HepG2 (cell line): ENCODE results near the gene C20orf202. TPM values are rescaled to one million over a fixed set of nuclear protein-coding genes. Genes with fewer than 3 reads are reported as not detected.

ENCODE experiments used
- BCL3 ChIP-seq: sonication (generic); formaldehyde crosslinking; IDR thresholded peaks from 2 replicates; pipeline ENCODE4 v1.5.1; 2020; ENCODE audit warnings: mild to moderate bottlenecking, missing genetic modification reagents, moderate library complexity
- EHMT2 ChIP-seq: fragments of 200-600 bp; sonication (generic); IDR thresholded peaks from 2 replicates; pipeline ENCODE4 v1.7.0; 2017; ENCODE audit warnings: antibody characterized with exemption, low read depth, low read length, borderline replicate concordance
- HES4 ChIP-seq: sonication (generic); formaldehyde crosslinking; IDR thresholded peaks from 2 replicates; pipeline ENCODE4 v1.9.0; 2021; ENCODE audit warnings: mild to moderate bottlenecking, missing genetic modification reagents, borderline replicate concordance
- HOXA3 ChIP-seq: sonication (generic); formaldehyde crosslinking; IDR thresholded peaks from 2 replicates; pipeline ENCODE4 v1.5.0; 2020; ENCODE audit warnings: missing genetic modification reagents
- IKZF5 ChIP-seq: IDR thresholded peaks from 2 replicates; pipeline ENCODE4 v1.6.1; 2018; ENCODE audit warnings: missing genetic modification reagents, mild to moderate bottlenecking, missing compliant biosample characterization
- IRF2 ChIP-seq: IDR thresholded peaks from 2 replicates; pipeline ENCODE4 v1.6.1; 2018; ENCODE audit warnings: missing genetic modification reagents, missing compliant biosample characterization
- PHF5A ChIP-seq: IDR thresholded peaks from one replicate; pipeline ENCODE4 v1.6.1; 2018; ENCODE audit warnings: low read depth, missing genetic modification reagents; ENCODE audit not compliant: unreplicated experiment
- SRY ChIP-seq: sonication (generic); formaldehyde crosslinking; IDR thresholded peaks from 2 replicates; pipeline ENCODE4 v1.8.0; 2022; ENCODE audit warnings: mild to moderate bottlenecking, missing genetic modification reagents
- ZBTB40 ChIP-seq, 2 experiments: fragments of 450-650 bp in 1 of 2; sonication (generic) in 1 of 2; formaldehyde crosslinking in 1 of 2; IDR thresholded peaks; 2 replicates each; pipeline versions ENCODE4 v1.6.1 to v1.8.0; 2016 to 2022; ENCODE audit warnings: antibody characterized with exemption in 1 of 2, mild to moderate bottlenecking in 1 of 2, missing genetic modification reagents in 1 of 2
- ZC3H13 ChIP-seq: sonication (generic); formaldehyde crosslinking; IDR thresholded peaks from 2 replicates; pipeline ENCODE4 v1.8.1; 2023; ENCODE audit warnings: mild to moderate bottlenecking, missing genetic modification reagents, moderate library complexity
- ZNF331 ChIP-seq: sonication (generic); formaldehyde crosslinking; IDR thresholded peaks from 2 replicates; pipeline ENCODE4 v1.4.0; 2020; ENCODE audit warnings: missing genetic modification reagents
- ZNF790 ChIP-seq: sonication (generic); formaldehyde crosslinking; IDR thresholded peaks from 2 replicates; pipeline ENCODE4 v1.8.0; 2022; ENCODE audit warnings: missing genetic modification reagents, mild to moderate bottlenecking, borderline replicate concordance
- polyA plus RNA-seq, 8 experiments: library from polyadenylated mRNA; depleted of rRNA in 3 of 8; stranded (reverse) in 7 of 8; unstranded in 1 of 8; fragments of >200 nt; fragmentation: Illumina TruSeq in 4 of 8; extraction: Trizol in 4 of 8; gene quantifications; 2 replicates each; pipeline versions ENCODE4 v1.2.1 to v1.2.3, GENCODE V29; 2011 to 2016; ENCODE audit warnings: low read depth in 4 of 8, missing spikeins in 1 of 8, mixed read lengths in 1 of 8; ENCODE audit not compliant: insufficient read depth in 1 of 8
- total RNA-seq, 5 experiments: library from RNA; depleted of rRNA; stranded (reverse); fragments of >200 nt; fragmentation: Illumina TruSeq; extraction: Trizol; gene quantifications; 2 replicates each; pipeline ENCODE4 v1.2.3, GENCODE V29; 2016; ENCODE audit warnings: low read depth in 1 of 5

The C20orf202 gene
- total and polyA plus RNA-seq, 2 of the 13 experiments (the other 11 are each of a cell fraction or from before 2014, with no cell fraction given): 0.20 to 1.2 TPM

- TF ChIP-seq EHMT2: peak; percentile 92
- TF ChIP-seq SRY (CRISPR knock-in tag): 0 out of 2 replicates have a peak, but pooled peaks have one; percentile 70
- peak; percentile 69 for TF ChIP-seq ZNF331 (CRISPR knock-in tag)
- TF ChIP-seq IRF2 (CRISPR knock-in tag): no peak
- 0 out of 2 replicates have a peak, but pooled peaks have one; percentile 38 for TF ChIP-seq BCL3
- TF ChIP-seq PHF5A (CRISPR knock-in tag): no peak
- TF ChIP-seq ZC3H13 (CRISPR knock-in tag): no peak
- TF ChIP-seq HOXA3: 0 out of 2 replicates have a peak, but pooled peaks have one; percentile 39
- peak; percentile 52; the same call in 1 of the 2 replicates for TF ChIP-seq IKZF5
- TF ChIP-seq ZNF790 (CRISPR knock-in tag): no peak
- no peak for TF ChIP-seq ZBTB40 (IDR thresholded peaks at IDR 0.05)
- peak; percentile 73 for TF ChIP-seq ZBTB40 (CRISPR knock-in tag; IDR thresholded peaks at IDR 0.05)
- peak; percentile 53; the same call in 1 of the 2 replicates for TF ChIP-seq HES4 (CRISPR knock-in tag)
These were observed 31.7 kb upstream of the C20orf202 start (continued) for GRCh38 chr20:1171461-1172093.
